PFSK-1 (cell line): ENCODE results near the gene HDAC4.

Experiments used
- POLR2AphosphoS5 ChIP-seq: IDR thresholded peaks from 2 replicates; pipeline ENCODE4 v1.6.1; 2012; ENCODE audit warnings: low read depth, mild to moderate bottlenecking, control low read depth, low read length, moderate library complexity
- SIN3A ChIP-seq: IDR thresholded peaks from 2 replicates; pipeline ENCODE4 v1.6.1; 2012; ENCODE audit warnings: mild to moderate bottlenecking, low read length, moderate library complexity, borderline replicate concordance; ENCODE audit not compliant: insufficient read depth
- TAF1 ChIP-seq: IDR thresholded peaks from 2 replicates; pipeline ENCODE4 v1.6.1; 2012; ENCODE audit warnings: low read length, control low read depth, borderline replicate concordance; ENCODE audit not compliant: insufficient read depth
- TF ChIP-seq, protein P1 (sequence below), 2 experiments: IDR thresholded peaks; 2 replicates each; pipeline versions ENCODE4 v1.6.1 to v1.8.0; 2011 to 2012; ENCODE audit warnings: low read depth in 2 of 2, low read length in 2 of 2, control low read depth in 1 of 2, inconsistent platforms in 1 of 2, mild to moderate bottlenecking in 1 of 2, moderate library complexity in 1 of 2; ENCODE audit not compliant: insufficient read depth in 1 of 2

DNA sequence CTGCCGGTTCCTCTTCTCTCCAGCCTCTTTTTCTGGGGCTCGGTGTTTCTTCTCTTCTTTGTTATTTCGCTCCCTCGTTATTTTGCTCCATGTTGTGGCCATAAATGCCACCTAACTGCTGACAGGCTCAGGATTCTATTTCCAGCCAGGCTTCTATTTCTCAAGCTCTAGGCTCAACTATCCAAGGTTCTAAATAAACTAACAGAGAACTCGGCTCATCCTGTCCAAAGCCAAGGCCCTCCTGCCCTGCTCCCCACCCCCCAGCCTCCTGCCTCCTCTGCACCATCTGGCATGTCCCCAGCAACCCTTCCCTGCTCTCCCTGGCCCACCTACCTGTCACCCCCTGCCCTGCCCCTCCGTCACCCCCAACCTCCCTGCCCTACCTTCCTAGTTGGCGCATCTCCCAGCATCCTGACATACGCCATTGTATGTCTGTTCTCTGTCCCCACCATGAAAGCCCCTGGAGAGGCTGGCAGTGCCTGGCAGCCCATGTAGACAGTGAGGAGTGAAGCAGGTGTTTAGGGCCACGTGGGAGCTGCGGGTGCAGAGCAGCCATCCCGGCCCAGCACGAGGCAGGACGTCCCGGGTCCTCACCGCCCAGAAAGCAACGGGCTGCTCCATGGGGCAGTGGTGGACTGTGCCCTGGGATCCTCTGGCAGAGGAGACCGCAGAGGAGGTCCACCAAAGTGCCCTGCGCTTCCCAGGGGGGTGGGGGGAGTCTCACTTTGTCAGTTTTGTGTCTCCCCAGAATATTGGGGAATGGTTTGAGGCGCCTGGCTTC, 366.1 kb downstream of the HDAC4 start:
- TF ChIP-seq, protein P1, sequence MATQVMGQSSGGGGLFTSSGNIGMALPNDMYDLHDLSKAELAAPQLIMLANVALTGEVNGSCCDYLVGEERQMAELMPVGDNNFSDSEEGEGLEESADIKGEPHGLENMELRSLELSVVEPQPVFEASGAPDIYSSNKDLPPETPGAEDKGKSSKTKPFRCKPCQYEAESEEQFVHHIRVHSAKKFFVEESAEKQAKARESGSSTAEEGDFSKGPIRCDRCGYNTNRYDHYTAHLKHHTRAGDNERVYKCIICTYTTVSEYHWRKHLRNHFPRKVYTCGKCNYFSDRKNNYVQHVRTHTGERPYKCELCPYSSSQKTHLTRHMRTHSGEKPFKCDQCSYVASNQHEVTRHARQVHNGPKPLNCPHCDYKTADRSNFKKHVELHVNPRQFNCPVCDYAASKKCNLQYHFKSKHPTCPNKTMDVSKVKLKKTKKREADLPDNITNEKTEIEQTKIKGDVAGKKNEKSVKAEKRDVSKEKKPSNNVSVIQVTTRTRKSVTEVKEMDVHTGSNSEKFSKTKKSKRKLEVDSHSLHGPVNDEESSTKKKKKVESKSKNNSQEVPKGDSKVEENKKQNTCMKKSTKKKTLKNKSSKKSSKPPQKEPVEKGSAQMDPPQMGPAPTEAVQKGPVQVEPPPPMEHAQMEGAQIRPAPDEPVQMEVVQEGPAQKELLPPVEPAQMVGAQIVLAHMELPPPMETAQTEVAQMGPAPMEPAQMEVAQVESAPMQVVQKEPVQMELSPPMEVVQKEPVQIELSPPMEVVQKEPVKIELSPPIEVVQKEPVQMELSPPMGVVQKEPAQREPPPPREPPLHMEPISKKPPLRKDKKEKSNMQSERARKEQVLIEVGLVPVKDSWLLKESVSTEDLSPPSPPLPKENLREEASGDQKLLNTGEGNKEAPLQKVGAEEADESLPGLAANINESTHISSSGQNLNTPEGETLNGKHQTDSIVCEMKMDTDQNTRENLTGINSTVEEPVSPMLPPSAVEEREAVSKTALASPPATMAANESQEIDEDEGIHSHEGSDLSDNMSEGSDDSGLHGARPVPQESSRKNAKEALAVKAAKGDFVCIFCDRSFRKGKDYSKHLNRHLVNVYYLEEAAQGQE (IDR thresholded peaks at IDR 0.05; ENCODE audit: insufficient read depth in 1 of 2, low read depth in 2 of 2, low read length in 2 of 2) = no peak
- no peak for TF ChIP-seq POLR2AphosphoS5
- no peak for TF ChIP-seq SIN3A
- TF ChIP-seq TAF1 = no peak
